Prostate gland (tissue), 2 donors: ENCODE data around the gene ZNF536. TPM values are rescaled to one million over a fixed set of nuclear protein-coding genes. Genes with fewer than 3 reads are reported as not detected.

Experiments used
- DNase-seq: peaks from one replicate; pipeline ENCODE4 v3.0.0-alpha.2; 2019; ENCODE audit warnings: low spot score
- H3K27ac ChIP-seq, 2 donors: fragments of 200-600 bp; sonication (generic); 2 replicates each; pipeline ENCODE4 v1.5.1; 2017 to 2019
- H3K27me3 ChIP-seq: fragments of 200-600 bp; sonication (generic); replicated peaks from 2 replicates; pipeline ENCODE4 v1.5.1; 2019; ENCODE audit not compliant: insufficient read depth
- H3K36me3 ChIP-seq, 2 donors: fragments of 200-600 bp; sonication (generic); 1 replicate in 1 of 2; 2 replicates in 1 of 2; pipeline versions ENCODE4 v1.5.1 to v1.8.1; 2017 to 2019
- H3K4me1 ChIP-seq: fragments of 200-600 bp; sonication (generic); replicated peaks from 2 replicates; pipeline ENCODE4 v1.5.1; 2019
- H3K4me3 ChIP-seq, 2 donors: fragments of 200-600 bp; sonication (generic); 2 replicates each; pipeline ENCODE4 v1.5.1; 2017 to 2019
- H3K9me3 ChIP-seq: fragments of 200-600 bp; sonication (generic); 2 replicates; pipeline ENCODE4 v1.5.1; 2017
- POLR2A ChIP-seq: fragments of 450-650 bp; IDR thresholded peaks from one replicate; pipeline ENCODE4 v1.6.1; 2016; ENCODE audit warnings: antibody characterized with exemption, mild to moderate bottlenecking
- POLR2AphosphoS5 ChIP-seq: sonication (generic); formaldehyde crosslinking; IDR thresholded peaks from one replicate; pipeline ENCODE4 v1.6.1; 2017; ENCODE audit warnings: antibody characterized with exemption
- WGBS: methylation state at CpG from one replicate; pipeline ENCODE4 v1.1.5; 2018; 5-methylcytosine and 5-hydroxymethylcytosine counted together
- intact Hi-C: fragments of 100-400 bp; cut with DNase I; formaldehyde crosslinking; loops from one replicate; pipeline ENCODE4 v1.14.2; 2022
- total RNA-seq, 2 donors: library from RNA; depleted of rRNA; stranded (reverse); fragments of >200 nt; gene quantifications; one replicate each; pipeline ENCODE4 v1.1.0, GENCODE V29; 2016
- TF ChIP-seq, protein P1 (sequence below), 4 experiments: fragments of 200-600 bp in 2 of 4; fragments of 450-650 bp in 2 of 4; sonication (generic) in 2 of 4; IDR thresholded peaks; 1 replicate in 3 of 4; 2 replicates in 1 of 4; pipeline ENCODE4 v1.5.1; 2016 to 2019; ENCODE audit warnings: antibody characterized with exemption in 4 of 4, mild to moderate bottlenecking in 2 of 4, moderate library complexity in 2 of 4

ZNF536 gene
- total RNA-seq, 2 donors from 2014 or later = 1.1 to 42.0 TPM

DNA sequence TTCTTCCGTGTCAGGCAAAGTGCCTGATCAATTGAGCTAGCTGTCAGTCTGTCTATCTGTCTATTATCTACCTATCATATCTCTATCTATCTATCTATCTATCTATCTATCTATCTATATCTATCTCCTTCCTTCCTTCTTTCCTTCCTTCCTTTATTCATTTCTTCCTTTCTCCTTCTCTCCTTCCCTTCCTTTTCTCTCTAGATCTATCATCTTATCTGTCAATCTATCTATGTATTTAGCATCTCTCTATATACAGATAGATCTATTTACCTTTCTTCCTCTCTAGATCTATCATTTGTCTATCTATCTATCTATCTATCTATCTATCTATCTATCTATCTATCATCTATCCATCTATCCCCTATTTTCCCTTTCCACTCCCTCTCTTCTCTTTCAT is 5.9 kb upstream of the ZNF536 start:
- no peak for DNase-seq
- 0% methylated on average over 1 of the region's 1 CpG for WGBS
- no peak overlapping the region for H3K4me3 ChIP-seq
- TF ChIP-seq POLR2A (no peak), POLR2AphosphoS5 (no peak)
- TF ChIP-seq, protein P1, sequence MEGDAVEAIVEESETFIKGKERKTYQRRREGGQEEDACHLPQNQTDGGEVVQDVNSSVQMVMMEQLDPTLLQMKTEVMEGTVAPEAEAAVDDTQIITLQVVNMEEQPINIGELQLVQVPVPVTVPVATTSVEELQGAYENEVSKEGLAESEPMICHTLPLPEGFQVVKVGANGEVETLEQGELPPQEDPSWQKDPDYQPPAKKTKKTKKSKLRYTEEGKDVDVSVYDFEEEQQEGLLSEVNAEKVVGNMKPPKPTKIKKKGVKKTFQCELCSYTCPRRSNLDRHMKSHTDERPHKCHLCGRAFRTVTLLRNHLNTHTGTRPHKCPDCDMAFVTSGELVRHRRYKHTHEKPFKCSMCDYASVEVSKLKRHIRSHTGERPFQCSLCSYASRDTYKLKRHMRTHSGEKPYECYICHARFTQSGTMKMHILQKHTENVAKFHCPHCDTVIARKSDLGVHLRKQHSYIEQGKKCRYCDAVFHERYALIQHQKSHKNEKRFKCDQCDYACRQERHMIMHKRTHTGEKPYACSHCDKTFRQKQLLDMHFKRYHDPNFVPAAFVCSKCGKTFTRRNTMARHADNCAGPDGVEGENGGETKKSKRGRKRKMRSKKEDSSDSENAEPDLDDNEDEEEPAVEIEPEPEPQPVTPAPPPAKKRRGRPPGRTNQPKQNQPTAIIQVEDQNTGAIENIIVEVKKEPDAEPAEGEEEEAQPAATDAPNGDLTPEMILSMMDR (IDR thresholded peaks at IDR 0.05) = no peak
- H3K9me3 ChIP-seq = no peaks in the 10 kb centered on the region
- no peaks in the 10 kb centered on the region for H3K36me3 ChIP-seq
- intact Hi-C loops = loop anchor here (10.0 kb wide), 1 partner anchor 351 kb away; no protein-coding TSS in a partner anchor
- H3K27ac ChIP-seq = no peak overlapping the region
- H3K4me1 ChIP-seq = no peaks in the 10 kb centered on the region
- peaks cover 5% of the 10 kb centered on the region for H3K27me3 ChIP-seq

DNA sequence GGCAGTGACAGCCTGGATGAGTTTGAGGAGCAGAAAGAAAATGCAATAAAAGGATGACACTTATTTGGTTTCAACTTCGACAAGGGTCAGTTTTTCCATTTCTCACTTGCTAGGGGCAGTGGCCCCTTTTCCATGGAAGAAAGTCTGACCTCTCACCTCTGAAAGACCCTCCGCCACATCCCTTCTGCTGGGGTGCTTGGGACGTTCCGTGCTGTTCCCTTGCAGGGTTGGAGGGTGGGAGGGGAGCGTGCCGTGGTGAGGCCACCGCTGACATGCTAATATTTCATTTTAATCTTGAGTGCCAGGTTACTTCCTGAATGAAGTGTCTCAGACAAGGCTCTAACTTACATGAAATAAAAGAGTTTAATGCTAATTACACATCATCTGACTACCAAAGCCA is 5.2 kb upstream of the ZNF536 start:
- intact Hi-C loops = loop anchor here (10.0 kb wide), 1 partner anchor 352 kb away; no protein-coding TSS in a partner anchor
- H3K9me3 ChIP-seq = no peaks in the 10 kb centered on the region
- 73% methylated on average over 7 of the region's 7 CpGs for WGBS
- no peaks in the 10 kb centered on the region for H3K4me1 ChIP-seq
- no peak overlapping the region for H3K27ac ChIP-seq
- no peak overlapping the region for H3K4me3 ChIP-seq
- TF ChIP-seq, protein P1 (IDR thresholded peaks at IDR 0.05) = no peak
- TF ChIP-seq POLR2A (no peak), POLR2AphosphoS5 (no peak)
- H3K36me3 ChIP-seq = no peaks in the 10 kb centered on the region
- H3K27me3 ChIP-seq = peaks cover 5% of the 10 kb centered on the region
- DNase-seq = no peak

DNA sequence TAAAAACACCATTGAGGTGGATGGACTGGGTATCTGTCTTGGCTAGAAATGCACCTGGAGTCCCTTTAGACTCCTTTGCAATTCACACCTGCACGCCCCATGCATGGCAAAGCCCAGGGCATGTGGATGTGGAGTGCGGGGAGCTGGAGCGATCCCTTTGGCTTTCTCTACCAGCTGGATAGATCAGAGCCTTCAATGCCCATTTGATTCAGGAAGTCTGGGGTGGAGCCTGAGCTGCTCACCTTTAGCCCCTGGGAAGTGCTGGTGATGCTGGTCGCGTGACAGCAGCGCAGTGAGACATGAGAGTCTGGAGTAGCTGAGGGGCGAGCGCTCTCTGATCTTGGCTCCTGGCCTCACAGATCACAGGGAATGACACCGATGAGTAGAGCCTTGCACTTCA is 4.8 kb upstream of the ZNF536 start:
- peaks cover 5% of the 10 kb centered on the region for H3K27me3 ChIP-seq
- H3K9me3 ChIP-seq = no peaks in the 10 kb centered on the region
- intact Hi-C loops = loop anchor here (10.0 kb wide), 1 partner anchor 353 kb away; no protein-coding TSS in a partner anchor
- WGBS = 96% methylated on average over 9 of the region's 9 CpGs
- H3K4me3 ChIP-seq = no peak overlapping the region
- no peak overlapping the region for H3K27ac ChIP-seq
- no peak for TF ChIP-seq POLR2AphosphoS5
- no peaks in the 10 kb centered on the region for H3K36me3 ChIP-seq
- no peak for DNase-seq
- no peaks in the 10 kb centered on the region for H3K4me1 ChIP-seq

DNA sequence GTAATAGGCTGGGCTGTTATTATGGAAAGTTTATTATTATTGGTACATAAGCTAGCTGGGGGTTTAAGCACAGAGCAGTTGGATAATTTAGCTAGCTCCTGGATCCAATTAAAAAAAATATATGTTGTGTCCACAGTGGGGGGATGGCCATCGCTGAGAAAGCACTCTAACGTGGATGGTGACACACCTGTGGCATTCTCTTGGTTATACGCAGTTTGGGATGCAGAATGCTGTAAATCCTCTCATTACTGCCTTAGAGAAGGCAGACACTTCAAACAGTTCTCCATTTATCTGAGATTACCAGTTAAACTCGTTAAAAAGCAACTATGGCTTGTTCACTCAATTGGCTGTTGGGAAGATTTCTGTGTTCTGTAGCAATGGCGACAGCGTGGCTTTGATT is 2.4 kb upstream of the ZNF536 start:
- TF ChIP-seq POLR2A (no peak), POLR2AphosphoS5 (no peak)
- TF ChIP-seq, protein P1 (IDR thresholded peaks at IDR 0.05) = no peak
- intact Hi-C loops = loop anchor here (10.0 kb wide), 1 partner anchor 355 kb away; no protein-coding TSS in a partner anchor
- WGBS = 51% methylated on average over 6 of the region's 6 CpGs

DNA sequence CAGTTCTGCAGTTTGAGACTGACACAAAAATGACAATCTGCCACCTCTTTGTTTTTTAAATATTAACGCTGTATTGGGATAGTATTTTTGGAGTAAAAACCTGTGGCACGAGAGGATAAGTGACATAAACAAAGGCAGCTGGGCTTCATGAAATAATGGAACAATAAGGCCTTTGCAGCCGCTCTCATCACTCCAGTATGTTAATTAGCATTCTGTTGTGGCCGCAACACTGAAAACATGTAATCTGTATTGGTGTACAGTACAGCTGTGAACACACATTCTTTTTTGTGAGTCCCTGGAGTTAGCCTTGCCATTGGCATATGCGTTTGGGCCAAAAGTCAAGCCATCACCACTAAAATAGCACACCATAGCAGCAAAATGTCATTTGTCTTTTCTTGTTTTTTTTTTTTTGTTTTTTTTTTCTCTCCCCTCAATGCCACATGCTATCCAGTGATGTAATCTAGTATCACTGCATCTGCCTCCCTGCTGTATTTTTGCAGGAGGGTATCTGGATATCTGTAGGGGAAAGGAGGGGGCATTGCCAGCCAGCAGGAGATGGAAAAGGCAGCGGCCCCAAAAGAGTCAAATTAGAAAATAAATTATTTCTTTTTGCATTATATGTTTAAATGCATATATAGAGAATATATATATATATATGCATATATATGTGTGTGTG is 885 bp upstream of the ZNF536 start:
- H3K9me3 ChIP-seq = no peaks in the 10 kb centered on the region
- H3K36me3 ChIP-seq = no peaks in the 10 kb centered on the region
- WGBS = 90% methylated on average over 6 of the region's 6 CpGs
- no peaks in the 10 kb centered on the region for H3K4me1 ChIP-seq
- DNase-seq = no peak
- H3K27me3 ChIP-seq = peaks cover 7% of the 10 kb centered on the region
- no peak overlapping the region for H3K4me3 ChIP-seq
- TF ChIP-seq POLR2AphosphoS5 (no peak), POLR2A (no peak)
- TF ChIP-seq, protein P1 (IDR thresholded peaks at IDR 0.05) = no peak
- intact Hi-C loops = no loop called here
- H3K27ac ChIP-seq = no peak overlapping the region

More for the DNA sequence above, 2.4 kb upstream of the ZNF536 start:
- Histone ChIP-seq H3K4me3 (no peak overlapping the region), H3K9me3 (no peaks in the 10 kb centered on the region), H3K4me1 (no peaks in the 10 kb centered on the region), H3K36me3 (no peaks in the 10 kb centered on the region), H3K27me3 (peaks cover 5% of the 10 kb centered on the region), H3K27ac (no peak overlapping the region)
- no peak for DNase-seq
